GF-D8 (cell line): Measurements from ENCODE around the gene IL27RA.

Source experiments
- DNase-seq: peaks from one replicate; lab custom pipeline; 2025; lab: John Stamatoyannopoulos, UW

The IL27RA gene

GRCh38 chr19:14059652-14060155, 28.1 kb downstream of the IL27RA start:
- DNase-seq: no peak

GRCh38 chr19:14061081-14061749, 29.7 kb downstream of the IL27RA start:
- DNase-seq: no peak

- no peak for DNase-seq
These were observed 30.4 kb downstream of the IL27RA start, which contains the start of gene PALM3 for GRCh38 chr19:14061751-14062557. TSS of gene PALM3 (minus strand) at chr19:14062076. CDS start at chr19:14061980, 96 bp downstream.

- DNase-seq: no peak
These were observed 30.9 kb downstream of the IL27RA start for GRCh38 chr19:14062558-14062855.

GRCh38 chr19:14063105-14063504, 31.5 kb downstream of the IL27RA start:
- no peak for DNase-seq

GRCh38 chr19:14066134-14066533, 34.6 kb downstream of the IL27RA start:
- no peak for DNase-seq

- no peak for DNase-seq
These were observed 38.9 kb downstream of the IL27RA start for GRCh38 chr19:14070268-14071050.

GRCh38 chr19:14072535-14073260, 41.1 kb downstream of the IL27RA start, which contains the start of gene MISP3:
TSS of gene MISP3 (plus strand) at chr19:14072786. CDS start at chr19:14073310, 524 bp downstream.
- no peak for DNase-seq

GRCh38 chr19:14073261-14073924, 41.8 kb downstream of the IL27RA start:
- DNase-seq: peak; percentile 27

- DNase-seq: no peak
These were observed 42.6 kb downstream of the IL27RA start for GRCh38 chr19:14073925-14074838.

- DNase-seq: peak; percentile 34
These were observed 46.8 kb downstream of the IL27RA start for GRCh38 chr19:14078411-14078810.

- DNase-seq: peak; percentile 99
These were observed 49.6 kb downstream of the IL27RA start for GRCh38 chr19:14080887-14081796.

- DNase-seq: no peak
These were observed 50.5 kb downstream of the IL27RA start for GRCh38 chr19:14081797-14082674.

GRCh38 chr19:14082675-14082960, 51.1 kb downstream of the IL27RA start:
- DNase-seq: no peak

GRCh38 chr19:14085309-14085995, 53.9 kb downstream of the IL27RA start, which contains the start of gene C19orf67:
TSS of gene C19orf67 (minus strand) at chr19:14085783. CDS start at chr19:14085627, 156 bp downstream.
- no peak for DNase-seq

GRCh38 chr19:14086098-14086497, 54.5 kb downstream of the IL27RA start:
- DNase-seq: no peak

- no peak for DNase-seq
These were observed 57.3 kb downstream of the IL27RA start for GRCh38 chr19:14088634-14089411.
